Adrenal gland (tissue), 12 donors: ENCODE results near the gene GPC3. TPM values are rescaled to one million over a fixed set of nuclear protein-coding genes. Genes with fewer than 3 reads are reported as not detected.

Source experiments
- DNase-seq, 7 donors: peaks; one replicate each; pipeline ENCODE4 v3.0.0-alpha.2; 2019 to 2020
- H3K27ac ChIP-seq, 5 donors: fragments of 200-600 bp; sonication (generic) in 4 of 5; 1 replicate in 3 of 5; 2 replicates in 2 of 5; pipeline versions ENCODE4 v1.5.1 to v1.8.0; 2016 to 2020; ENCODE audit warnings: mild to moderate bottlenecking in 1 of 5
- H3K27me3 ChIP-seq: fragments of 200-600 bp; 2 replicates; pipeline ENCODE4 v1.8.0; 2021
- H3K36me3 ChIP-seq, 2 donors: fragments of 200-600 bp; replicated peaks in 1 of 2; 1 replicate in 1 of 2; 2 replicates in 1 of 2; pipeline versions ENCODE4 v1.5.1 to v1.8.0; 2018 to 2022
- H3K4me1 ChIP-seq, 2 donors: fragments of 200-600 bp; replicated peaks in 1 of 2; 1 replicate in 1 of 2; 2 replicates in 1 of 2; pipeline versions ENCODE4 v1.5.1 to v1.8.0; 2018 to 2021
- H3K4me3 ChIP-seq, 4 donors: fragments of 200-600 bp; sonication (generic) in 3 of 4; one replicate each; pipeline ENCODE4 v1.5.1; 2016 to 2018
- H3K9me3 ChIP-seq, 3 donors: fragments of 200-600 bp; sonication (generic) in 1 of 3; replicated peaks in 1 of 3; 1 replicate in 2 of 3; 2 replicates in 1 of 3; pipeline versions ENCODE4 v1.5.1 to v1.8.0; 2016 to 2021
- POLR2A ChIP-seq, 2 donors: fragments of 450-650 bp; IDR thresholded peaks; one replicate each; pipeline ENCODE4 v1.6.1; 2017; ENCODE audit warnings: antibody characterized with exemption in 2 of 2, mild to moderate bottlenecking in 2 of 2, moderate library complexity in 1 of 2
- WGBS, 4 donors: extraction: QIAGEN DNeasy Blood & Tissue Kit in 2 of 4; methylation state at CpG; one replicate each; pipeline versions ENCODE4 v1.1.5 to v1.1.7; 2013 to 2017; 5-methylcytosine and 5-hydroxymethylcytosine counted together
- intact Hi-C, 2 donors: fragments of 100-400 bp; cut with DNase I; formaldehyde crosslinking; loops; one replicate each; pipeline versions ENCODE4 v1.14.1 to v1.15.0; 2022 to 2023
- polyA plus RNA-seq, 3 donors: library from polyadenylated mRNA; stranded (reverse); fragments of 200-250 nt in 2 of 3; fragments of 350-450 nt in 1 of 3; fragmentation: Illumina TruSeq in 1 of 3; extraction: RNeasy Lipid Tissue Mini Kit (QIAGEN cat#74804) in 1 of 3; gene quantifications; one replicate each; pipeline ENCODE4 v1.2.3, GENCODE V29; 2013 to 2014
- total RNA-seq, 9 donors: library from RNA; depleted of rRNA in 4 of 9; stranded (reverse); fragments of >200 nt in 4 of 9; fragments of 120-200 nt in 1 of 9; fragmentation: NEBNext Ultra II Directional in 1 of 9; extraction: Animal tissue kit (Norgen Biotek cat#: 25700) in 1 of 9; gene quantifications; one replicate each; pipeline versions ENCODE4 v1.1.0 to v1.2.4, GENCODE V29; 2013 to 2023
- TF ChIP-seq, protein P1 (sequence below), 6 experiments: fragments of 450-650 bp in 4 of 6; fragments of 200-600 bp in 2 of 6; sonication (generic) in 1 of 6; IDR thresholded peaks; 1 replicate in 5 of 6; 2 replicates in 1 of 6; pipeline versions ENCODE4 v1.5.1 to v1.8.0; 2016 to 2021; ENCODE audit warnings: antibody characterized with exemption in 6 of 6, mild to moderate bottlenecking in 2 of 6, moderate library complexity in 1 of 6
- donor health status: healthy with polysubstance abuse.
- donor health status: Bipolar disorder and iron deficiency.
- donor health status: DM: yes; HTN: yes; CAD: no.
- donor health status: DM: no; HTN: no; CAD: no.
- donor health status: DM: no; HTN: no; CAD: no.
- donor health status: DM: yes; HTN: yes; CAD: no.

The GPC3 gene
- total and polyA plus RNA-seq, 12 donors = 3.5 to 56.7 (median 20.9) TPM

DNA sequence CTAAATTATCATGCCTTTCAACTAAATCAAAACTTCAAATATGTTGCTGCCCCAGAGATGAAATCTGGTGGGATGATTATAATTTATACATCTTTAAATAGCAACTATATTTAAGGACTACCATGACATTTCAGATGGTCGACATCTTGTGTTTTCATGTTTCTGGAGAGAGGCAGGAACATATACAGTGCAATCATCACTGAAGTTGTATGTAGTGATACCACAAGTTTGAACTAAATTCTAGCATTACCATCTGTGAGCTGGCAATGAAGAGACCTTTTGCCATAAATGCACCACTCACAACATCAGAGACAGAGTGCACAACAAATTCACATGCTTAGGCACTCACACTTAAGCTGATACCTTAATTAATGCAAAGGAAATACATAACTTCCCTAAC is 373.7 kb downstream of the GPC3 start:
- no peaks in the 10 kb centered on the region for H3K4me1 ChIP-seq
- TF ChIP-seq, protein P1, sequence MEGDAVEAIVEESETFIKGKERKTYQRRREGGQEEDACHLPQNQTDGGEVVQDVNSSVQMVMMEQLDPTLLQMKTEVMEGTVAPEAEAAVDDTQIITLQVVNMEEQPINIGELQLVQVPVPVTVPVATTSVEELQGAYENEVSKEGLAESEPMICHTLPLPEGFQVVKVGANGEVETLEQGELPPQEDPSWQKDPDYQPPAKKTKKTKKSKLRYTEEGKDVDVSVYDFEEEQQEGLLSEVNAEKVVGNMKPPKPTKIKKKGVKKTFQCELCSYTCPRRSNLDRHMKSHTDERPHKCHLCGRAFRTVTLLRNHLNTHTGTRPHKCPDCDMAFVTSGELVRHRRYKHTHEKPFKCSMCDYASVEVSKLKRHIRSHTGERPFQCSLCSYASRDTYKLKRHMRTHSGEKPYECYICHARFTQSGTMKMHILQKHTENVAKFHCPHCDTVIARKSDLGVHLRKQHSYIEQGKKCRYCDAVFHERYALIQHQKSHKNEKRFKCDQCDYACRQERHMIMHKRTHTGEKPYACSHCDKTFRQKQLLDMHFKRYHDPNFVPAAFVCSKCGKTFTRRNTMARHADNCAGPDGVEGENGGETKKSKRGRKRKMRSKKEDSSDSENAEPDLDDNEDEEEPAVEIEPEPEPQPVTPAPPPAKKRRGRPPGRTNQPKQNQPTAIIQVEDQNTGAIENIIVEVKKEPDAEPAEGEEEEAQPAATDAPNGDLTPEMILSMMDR (IDR thresholded peaks at IDR 0.05) = no peak
- no peak for TF ChIP-seq POLR2A (IDR thresholded peaks at IDR 0.05)
- H3K9me3 ChIP-seq = no peaks in the 10 kb centered on the region
- intact Hi-C loops = no loop called here
- no peaks in the 10 kb centered on the region for H3K27me3 ChIP-seq
- no peak for DNase-seq
- WGBS, 4 donors = 60 to 87% (median 75%) methylated on average over 1 of the region's 1 CpG
- no peak overlapping the region for H3K4me3 ChIP-seq
- no peaks in the 10 kb centered on the region for H3K36me3 ChIP-seq
- no peak overlapping the region for H3K27ac ChIP-seq

DNA sequence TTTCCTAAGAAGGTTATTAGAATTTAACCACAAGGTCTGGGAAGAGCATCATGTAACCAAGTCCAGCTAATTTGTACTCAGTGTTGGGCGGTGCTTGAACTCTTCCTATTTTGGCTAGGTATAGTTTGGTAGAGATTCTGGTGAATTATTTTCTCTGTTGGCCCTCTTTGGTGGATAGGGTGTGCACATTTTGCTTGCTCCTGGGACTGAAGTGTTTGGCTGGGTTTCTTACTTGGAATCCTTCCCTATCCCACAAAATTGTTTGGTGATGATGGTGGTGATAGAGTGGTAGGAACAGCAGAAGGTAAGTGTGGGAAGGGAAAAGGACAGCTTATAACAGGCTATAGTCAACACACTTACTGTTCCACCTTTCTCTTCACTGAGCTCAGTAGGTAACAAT is 375.3 kb downstream of the GPC3 start:
- Histone ChIP-seq H3K4me3 (no peak overlapping the region), H3K27ac (no peak overlapping the region), H3K36me3 (no peaks in the 10 kb centered on the region), H3K4me1 (no peaks in the 10 kb centered on the region), H3K27me3 (no peaks in the 10 kb centered on the region), H3K9me3 (no peaks in the 10 kb centered on the region)
- no peak for DNase-seq
- intact Hi-C loops = no loop called here
- TF ChIP-seq, protein P1 (IDR thresholded peaks at IDR 0.05) = no peak
- no peak for TF ChIP-seq POLR2A (IDR thresholded peaks at IDR 0.05)
- WGBS, 4 donors = 71 to 100% (median 91%) methylated on average over 1 of the region's 1 CpG

DNA sequence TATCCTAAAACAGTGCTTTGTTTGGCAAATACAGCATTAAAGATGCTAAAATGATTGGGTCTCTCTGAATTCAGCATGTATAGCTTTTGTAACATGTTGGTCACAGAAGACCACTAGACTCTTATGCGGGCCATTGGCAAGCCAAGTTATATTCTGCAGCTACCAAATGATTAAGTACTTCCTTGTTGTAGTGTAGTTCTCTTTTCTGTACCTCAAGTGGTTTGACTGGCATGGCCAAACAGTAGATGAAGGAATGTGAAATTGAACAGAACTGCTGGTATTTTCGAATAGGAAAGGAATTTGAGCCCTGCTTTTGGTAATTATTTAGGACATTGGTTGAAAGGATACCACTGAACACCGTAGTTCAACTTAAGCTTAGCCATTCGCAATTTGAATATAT is 376.2 kb downstream of the GPC3 start:
- WGBS, 4 donors = 61 to 84% (median 70%) methylated on average over 4 of the region's 4 CpGs

DNA sequence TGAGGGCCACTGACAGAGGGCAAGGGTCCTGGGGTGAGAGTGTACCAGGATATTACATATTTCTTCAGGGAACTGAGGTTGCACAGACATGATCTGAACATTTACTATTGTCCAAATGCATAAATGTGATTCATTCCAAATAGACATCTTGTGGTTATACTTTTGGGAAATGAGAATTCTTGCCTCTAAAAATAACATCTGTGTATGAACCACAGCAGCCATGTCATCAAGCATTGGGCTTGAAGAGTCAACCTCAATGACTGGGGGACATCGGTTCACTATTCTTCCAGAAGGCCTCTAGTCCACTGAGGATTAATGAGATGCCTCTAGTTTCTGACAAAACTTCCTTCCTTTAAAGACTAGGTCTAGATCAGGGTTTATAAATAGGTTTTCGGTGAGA is 377.0 kb downstream of the GPC3 start:
- intact Hi-C loops = no loop called here
- Histone ChIP-seq H3K27ac (no peak overlapping the region), H3K4me1 (no peaks in the 10 kb centered on the region), H3K36me3 (no peaks in the 10 kb centered on the region), H3K27me3 (no peaks in the 10 kb centered on the region), H3K4me3 (no peak overlapping the region), H3K9me3 (no peaks in the 10 kb centered on the region)
- no peak for DNase-seq
- no peak for TF ChIP-seq POLR2A (IDR thresholded peaks at IDR 0.05)
- TF ChIP-seq, protein P1 (IDR thresholded peaks at IDR 0.05) = no peak
- 52 to 86% (median 58%) methylated on average over 2 of the region's 2 CpGs for WGBS, 4 donors

More for the DNA sequence above, 376.2 kb downstream of the GPC3 start:
- DNase-seq = no peak
- TF ChIP-seq POLR2A (IDR thresholded peaks at IDR 0.05) = no peak
- TF ChIP-seq, protein P1 (IDR thresholded peaks at IDR 0.05) = no peak
- no peaks in the 10 kb centered on the region for H3K4me1 ChIP-seq
- no peak overlapping the region for H3K4me3 ChIP-seq
- no peaks in the 10 kb centered on the region for H3K27me3 ChIP-seq
- intact Hi-C loops = no loop called here
- H3K36me3 ChIP-seq = no peaks in the 10 kb centered on the region
- H3K27ac ChIP-seq = no peak overlapping the region
- H3K9me3 ChIP-seq = no peaks in the 10 kb centered on the region
